NOMO-1 treated with DMSO at 0.1 percent for 48 hours (cell line): Measurements from ENCODE around the gene DLG1.
"Not testable (repeated sequence)": the region's sequence is repeated elsewhere in the genome, so short reads cannot be mapped to it uniquely, and the experiment has no call there.

Experiments
- DNase-seq: peaks from one replicate; lab custom pipeline; 2025; ENCODE audit not compliant: unreplicated experiment; lab: John Stamatoyannopoulos, UW

The DLG1 gene

DNA sequence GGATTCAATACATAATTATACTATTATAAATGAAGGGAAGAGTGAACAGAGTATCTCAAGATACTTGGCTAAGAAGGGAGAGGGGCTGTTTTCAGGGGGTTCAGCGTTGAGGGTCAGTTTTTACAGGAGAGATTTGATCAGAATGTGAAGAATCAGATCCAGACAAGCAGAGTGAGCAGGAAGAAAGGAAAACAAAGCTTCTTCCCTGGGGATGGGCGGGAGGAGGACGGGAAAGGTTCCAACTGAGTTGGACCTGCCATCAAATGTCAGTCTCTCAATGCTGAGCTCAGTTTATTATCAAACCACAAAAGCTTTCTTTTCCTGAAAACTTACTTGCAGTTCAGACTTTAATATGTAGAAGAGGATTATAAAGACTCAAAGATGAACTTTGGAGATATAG is 262.8 kb downstream of the DLG1 start:
- DNase-seq = no peak

DNA sequence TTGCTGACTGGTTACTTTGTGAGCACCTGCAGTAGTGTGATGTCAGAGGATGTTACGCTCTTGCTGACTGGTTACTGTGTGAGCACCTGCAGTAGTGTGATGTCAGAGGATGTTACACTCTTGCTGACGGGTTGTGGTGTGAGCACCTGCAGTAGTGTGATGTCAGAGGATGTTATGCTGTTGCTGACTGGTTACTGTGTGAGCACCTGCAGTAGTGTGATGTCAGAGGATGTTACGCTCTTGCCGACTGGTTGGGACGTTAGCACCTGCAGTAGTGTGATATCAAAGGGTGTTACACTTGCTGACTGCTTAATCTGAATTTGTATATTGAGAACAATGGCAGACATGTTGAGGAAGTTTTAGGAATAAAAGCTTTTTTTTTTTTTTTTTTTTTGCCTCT is 263.6 kb downstream of the DLG1 start:
- DNase-seq = not testable (repeated sequence)

DNA sequence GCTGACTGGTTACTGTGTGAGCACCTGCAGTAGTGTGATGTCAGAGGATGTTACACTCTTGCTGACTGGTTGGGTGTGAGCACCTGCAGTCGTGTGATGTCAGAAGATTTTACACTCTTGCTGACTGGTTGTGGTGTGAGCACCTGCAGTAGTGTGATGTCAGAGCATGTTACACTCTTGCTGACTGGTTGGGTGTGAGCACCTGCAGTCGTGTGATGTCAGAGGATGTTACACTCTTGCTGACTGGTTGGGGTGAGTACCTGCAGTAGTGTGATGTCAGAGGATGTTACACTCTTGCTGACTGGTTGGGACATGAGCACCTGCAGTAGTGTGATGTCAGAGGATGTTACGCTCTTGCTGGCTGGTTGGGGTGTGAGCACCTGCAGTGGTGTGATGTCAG is 264.6 kb downstream of the DLG1 start:
- DNase-seq = not testable (repeated sequence)

DNA sequence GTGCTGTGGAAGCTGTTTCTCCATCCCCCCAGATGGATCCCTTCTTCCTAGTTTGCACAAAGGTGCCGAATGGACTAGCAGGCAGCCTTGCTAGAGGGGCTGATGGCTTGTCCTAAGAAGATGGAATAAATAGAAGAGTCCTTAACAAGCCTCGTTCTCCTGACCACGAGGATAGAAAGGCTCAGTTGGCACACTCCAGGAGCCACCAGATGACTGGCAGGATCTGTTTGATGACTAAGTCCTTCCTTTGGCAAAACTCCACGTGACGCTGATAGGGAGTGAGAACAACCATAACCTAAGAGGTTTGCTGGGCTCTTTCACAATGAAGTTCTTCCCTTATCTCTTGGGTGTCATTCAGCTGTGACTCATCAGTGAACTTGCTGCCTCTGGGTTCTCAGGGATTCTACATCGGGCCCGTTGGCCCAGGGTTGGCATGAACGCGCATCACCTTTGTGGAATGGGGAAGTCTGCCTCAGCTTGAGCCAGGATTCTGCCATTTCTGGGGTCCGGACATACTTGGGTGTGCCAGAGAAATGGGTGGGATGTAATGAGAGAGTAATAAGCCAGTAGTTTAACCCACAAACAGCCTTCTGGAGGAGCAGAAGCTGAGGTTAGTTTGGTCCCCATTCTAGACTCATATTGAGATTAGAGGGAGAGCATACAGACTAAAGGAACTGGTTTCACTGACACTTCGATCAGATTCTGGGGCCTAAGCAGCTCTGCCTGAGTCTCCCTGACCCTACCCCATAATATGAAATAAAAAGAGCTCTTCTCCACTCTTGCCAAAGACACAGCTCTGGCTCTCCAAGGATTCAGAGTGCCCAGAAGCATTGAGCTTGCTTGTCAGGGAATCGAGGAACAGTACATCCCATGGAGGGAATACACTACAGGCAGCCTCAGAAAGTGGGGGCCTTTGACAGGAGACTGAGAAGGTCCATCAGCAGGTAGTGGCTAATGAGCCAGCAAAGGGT is 266.8 kb downstream of the DLG1 start:
- no peak for DNase-seq

DNA sequence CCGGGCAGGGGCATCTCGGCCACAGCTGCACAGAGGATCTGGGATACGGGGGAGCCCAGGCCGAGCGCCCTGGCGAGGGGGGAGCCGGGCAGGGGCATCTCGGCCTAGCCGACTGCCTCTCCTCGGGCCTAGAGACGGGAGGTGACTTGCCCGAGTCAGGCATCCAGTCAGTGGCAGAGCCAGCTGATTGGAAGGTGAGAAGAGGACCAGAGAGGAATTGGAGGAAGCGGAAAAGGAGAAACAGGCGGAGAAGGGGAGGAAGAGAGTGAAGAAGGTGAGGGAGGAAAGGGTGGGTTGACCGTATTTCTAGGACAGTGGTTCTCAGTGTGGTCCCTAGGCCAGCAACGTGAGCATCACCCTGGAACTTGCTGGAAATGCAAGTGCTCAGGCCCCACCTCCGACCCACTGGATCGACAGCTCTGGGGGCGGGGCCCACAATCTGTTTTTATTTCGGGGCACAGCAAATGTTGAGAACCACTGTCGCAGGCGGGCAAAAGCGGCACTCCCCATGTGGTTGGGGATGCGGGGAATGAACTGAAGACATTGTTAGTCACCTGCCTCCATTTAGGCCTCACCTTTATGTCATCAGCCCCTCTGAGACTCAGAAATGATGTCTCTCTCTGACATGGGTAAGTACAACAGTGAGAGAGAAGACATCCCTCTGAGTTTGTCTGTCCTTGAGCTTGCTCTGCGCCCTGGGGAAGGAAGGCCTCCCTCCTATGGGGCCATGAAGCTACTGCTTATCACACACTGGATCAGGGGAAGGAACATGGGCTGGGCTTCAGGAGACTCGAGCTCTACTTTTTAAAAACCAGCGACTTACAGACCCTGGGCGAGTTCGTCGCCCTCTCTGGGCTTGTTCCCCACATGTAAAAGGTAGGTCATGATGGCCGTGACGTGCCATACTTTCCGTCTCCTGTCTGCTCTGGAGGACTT is 267.8 kb downstream of the DLG1 start:
- no peak for DNase-seq

DNA sequence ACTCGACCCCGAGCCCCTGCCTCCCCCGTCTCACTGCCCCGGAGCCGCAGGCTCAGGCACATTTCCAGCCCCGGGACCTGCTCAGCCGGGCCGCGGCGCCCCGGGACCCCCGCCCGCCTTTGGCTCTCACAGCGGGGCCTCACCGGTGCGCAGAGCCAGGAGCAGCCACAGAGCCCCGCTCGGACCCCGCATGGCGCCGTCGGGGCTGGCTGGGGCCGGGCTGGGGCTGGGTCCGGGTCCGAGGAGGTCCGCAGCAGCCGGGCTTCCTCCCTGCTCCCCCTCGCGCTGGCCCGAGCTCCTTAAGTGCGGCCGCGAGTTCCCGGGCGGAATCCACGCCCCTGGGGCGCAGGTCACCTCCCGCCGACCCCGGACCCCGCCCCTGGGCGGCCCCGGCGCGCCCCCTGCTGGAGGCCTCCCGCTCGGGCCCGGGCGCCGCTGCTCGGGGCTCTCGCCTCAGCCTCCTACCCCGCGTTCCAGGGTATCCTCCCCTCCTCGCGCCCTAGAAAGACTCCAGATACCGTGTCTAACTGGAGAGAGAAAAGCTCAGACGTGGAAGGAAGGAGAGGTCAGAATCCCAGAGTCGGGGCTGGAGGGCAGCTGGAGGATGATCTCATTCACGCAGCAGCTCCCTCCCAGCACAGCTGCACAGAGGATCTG is 268.8 kb downstream of the DLG1 start, which contains the start of gene MELTF:
Gene MELTF (minus strand): TSS at position 307 of the 657 bp plus-strand sequence. CDS start 115 bp downstream, at position 192.
- DNase-seq = peak; percentile 68

DNA sequence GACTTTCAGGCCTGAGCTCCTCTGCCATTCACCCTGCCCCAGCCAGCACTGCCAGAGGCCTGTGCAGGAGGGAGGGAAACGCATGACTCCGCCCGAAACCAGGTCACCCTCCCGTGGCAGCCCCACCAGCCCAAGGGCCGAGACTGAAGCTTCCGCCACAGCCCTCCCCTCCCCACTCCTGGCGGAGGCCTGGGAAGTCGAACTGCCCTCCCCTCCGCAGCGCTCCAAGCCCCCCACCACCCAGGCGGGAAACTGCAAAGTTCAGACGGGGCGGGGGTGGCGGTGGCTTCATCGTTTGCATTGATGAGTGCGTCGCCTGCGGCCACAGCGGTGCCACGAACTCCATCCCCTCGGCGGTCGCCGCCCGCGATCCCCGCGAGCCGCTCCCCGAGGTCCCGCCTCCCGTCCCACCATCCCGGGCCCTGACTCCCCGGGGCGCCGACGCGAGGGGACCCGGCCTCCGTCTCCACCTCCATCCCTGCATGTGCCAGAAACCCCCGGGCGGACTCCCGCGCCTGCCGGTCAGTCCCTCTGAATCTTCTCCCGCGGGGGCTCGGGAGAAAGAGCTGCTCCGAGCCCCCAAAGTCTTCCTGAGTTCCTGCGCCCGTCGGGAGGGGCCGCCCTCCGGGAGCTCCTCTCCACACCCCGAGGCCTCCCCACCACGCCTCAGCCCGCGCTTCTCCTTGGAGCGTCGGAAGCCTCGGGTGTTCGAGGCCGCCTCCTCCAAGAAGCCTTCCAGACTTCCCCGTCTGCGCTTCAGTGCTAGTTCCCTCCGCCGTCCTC is 269.5 kb downstream of the DLG1 start:
- DNase-seq = peak; percentile 36

DNA sequence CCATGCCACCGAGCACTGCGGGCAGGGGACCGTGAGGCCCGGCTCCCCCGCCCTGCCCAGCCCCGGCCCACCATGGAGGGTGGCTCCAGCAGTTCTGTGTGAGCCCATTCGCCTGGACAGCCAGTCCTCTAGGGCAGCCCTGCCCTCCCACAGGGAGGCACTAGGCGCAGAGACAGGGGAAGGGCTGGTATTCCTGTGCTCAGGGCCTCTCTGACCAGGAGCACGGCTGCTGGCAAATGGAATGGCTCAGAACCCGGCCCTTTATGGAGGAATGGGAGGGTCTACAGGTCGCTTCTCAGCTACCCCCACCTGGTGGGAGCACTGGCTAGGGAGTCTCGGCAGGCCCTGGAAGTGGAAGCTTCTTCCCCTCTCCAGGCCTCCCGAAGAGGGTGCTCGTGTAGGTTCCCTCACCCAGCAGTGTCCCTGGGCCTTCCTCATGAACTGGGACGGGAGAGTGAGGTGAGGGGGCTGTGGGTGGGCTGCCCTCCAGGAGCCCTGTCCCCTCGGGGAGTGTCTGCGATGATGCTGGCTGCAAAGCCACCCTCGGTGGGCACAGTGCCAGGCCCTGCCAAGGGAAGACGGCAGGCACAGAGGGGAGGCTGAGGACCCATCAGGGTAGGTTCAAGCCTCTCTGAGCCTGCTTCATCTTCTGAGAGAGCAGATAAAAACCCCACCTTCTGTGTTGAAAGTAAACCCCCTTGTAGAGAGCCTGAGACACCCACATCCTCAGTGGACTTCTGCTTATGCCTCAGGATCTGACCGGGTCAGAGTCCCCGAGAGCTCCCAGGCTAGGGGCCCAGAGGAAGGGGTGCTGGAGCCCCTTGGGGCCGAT is 270.3 kb downstream of the DLG1 start:
- DNase-seq = peak; percentile 36

DNA sequence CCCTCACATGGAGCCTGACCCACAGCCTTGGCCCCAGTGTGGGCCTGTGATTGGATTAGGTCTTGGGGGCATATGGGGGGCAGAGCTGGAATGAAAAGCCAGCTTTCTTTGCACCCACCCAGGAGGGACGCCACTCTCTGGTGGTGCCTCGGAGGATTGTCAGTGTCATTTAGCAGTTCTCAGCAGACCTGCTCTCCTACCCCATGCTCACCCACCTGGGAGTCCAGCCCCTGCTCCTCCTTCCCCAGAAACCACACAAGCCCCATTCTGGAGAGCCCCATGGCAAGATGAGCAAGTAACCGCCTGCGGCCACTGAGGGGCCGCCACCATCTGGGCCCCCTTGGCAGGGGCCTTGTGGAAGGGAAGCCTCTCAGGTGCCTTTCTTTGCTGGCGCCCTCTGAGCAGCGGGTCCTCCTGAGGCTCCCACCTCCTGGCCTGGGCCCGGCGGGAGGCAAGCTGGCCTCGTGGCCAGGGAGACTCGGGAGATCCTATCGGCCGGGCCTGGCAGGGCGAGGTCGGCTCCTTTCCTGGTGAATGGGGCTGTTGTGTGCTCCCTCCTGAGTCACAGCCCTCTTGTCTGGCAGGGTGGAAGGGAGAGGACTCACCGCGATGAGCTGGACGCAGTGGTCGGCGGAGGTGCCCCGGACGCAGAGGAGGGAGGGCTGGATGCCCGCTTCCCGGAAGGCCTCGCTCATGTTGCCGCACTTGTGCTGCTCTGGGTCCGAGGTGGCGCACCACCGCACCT is 271.1 kb downstream of the DLG1 start:
- no peak for DNase-seq

DNA sequence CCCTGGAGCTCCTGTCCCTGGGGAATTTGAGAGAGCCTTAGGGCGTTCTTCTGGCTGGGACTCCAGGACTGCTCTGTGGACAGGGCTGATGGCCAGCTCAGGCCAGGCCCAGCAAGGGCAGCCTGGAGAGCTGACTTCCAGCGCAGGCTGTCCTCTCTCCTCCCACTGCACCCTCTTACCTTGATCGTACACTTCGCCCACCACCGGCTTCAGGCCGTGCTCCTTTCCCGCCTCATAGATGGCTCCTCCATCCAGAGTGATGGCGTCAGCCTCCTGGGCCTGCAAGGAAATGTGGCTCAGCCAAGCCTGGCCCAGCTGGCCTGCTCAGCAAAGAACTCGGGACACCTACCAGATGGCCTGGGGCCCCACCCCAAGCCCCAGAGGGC is 271.9 kb downstream of the DLG1 start:
- DNase-seq = no peak

DNA sequence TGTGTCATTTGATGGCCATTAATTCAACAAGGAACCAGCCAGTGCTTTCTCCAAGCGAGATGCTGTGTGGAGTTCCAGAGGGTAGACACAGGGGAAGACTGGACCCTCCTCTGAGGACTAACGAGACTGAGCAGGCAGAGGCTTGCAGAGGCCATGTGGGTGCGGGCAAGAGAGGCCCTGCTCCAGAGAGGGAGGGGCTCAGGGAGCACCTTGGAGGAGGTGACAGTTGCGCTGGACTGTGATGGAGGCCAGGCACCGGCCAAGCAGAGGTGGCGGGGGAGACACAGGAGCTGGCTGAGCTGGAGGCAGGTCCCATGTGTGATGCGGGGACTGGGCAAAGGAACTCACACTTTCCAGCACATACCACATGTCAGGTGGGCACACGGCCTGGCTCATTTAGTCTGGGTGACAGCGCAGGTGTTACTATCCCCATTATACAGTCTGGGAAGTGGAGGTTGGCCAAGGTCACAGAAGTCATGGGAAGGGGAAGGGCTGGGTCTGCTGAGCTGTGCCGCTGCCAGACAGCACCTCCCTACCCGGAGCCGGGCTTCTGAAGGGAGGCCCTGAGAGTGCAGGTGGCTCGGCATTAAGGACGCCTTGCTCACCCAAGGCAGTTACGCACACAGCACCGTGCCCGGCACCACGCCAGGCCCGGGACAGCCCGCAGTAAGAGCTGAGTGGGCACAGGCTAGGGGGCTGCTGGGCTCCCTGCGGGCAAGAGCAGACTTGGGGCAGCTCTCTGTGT is 272.5 kb downstream of the DLG1 start:
- no peak for DNase-seq

DNA sequence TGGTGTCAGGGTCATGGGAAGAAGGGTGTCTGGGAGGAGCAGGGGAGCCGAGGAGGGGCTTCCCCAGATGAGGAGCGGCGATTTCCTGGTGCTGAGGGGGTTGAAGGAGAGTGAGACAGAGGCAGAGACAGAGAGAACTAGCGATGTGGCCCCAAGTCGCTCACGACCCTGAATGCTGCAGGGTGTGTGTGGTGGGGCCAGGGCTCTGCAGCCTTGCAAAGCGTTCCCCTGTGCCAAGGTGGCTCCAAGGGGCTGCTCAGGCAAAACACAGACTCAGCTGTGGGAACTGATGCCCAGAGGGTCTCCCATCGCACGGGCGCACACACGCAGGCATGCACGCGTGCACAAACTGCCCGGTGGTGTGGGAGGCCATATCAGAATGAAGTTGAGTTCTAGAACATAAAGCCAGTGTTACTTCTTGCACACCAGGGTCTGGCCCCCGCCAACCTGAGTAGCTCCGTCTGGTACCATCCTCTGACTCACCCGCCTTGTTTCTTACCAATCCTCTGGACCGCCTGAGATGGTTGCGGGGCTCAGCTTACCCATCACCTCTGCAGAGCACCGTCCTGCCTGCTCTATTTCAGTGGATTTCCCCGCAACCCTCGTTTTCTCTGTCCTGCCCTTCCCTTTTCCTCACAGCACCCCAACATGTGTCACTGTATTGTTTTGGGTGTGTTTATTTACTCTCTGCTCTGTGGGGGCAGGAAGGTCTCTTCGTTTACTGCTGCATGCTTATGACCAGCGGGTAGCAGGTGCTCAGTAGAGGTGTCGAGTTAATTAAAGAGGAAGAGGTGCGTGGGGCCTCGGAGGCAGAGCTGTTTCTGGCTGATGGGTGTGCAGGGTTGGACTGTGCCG is 273.3 kb downstream of the DLG1 start:
- no peak for DNase-seq

DNA sequence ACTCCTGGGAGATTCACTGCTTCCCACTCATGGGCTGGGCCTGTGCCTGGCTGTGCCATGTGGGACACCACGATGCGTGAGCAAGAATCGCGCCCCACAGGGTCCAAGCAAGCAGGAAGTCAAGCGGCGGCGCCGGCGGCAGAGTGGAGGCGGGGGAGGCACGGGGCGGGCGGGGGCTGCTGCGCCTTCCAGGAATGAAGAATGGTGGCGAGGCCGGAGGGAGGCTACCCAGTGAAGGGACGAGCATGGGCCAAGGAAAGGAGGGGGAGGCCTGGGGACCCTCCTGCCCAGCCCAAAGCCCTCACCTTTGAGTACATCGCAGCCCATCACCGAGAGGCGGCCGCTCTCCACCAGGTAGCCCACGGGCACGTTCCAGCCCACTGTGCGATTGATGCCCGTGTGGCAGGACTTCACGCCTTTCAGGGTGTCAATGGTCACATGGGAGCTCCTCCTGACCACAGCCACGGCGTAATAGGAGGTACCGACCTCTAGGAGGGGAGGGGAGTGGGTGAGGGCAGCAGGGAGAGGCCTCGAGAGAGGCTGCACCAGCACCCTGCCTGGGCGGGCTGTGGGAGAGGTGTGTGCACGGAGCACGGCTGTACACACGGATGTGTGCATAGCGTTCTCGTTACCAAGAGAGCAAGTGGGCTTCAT is 274.3 kb downstream of the DLG1 start:
- DNase-seq = no peak

DNA sequence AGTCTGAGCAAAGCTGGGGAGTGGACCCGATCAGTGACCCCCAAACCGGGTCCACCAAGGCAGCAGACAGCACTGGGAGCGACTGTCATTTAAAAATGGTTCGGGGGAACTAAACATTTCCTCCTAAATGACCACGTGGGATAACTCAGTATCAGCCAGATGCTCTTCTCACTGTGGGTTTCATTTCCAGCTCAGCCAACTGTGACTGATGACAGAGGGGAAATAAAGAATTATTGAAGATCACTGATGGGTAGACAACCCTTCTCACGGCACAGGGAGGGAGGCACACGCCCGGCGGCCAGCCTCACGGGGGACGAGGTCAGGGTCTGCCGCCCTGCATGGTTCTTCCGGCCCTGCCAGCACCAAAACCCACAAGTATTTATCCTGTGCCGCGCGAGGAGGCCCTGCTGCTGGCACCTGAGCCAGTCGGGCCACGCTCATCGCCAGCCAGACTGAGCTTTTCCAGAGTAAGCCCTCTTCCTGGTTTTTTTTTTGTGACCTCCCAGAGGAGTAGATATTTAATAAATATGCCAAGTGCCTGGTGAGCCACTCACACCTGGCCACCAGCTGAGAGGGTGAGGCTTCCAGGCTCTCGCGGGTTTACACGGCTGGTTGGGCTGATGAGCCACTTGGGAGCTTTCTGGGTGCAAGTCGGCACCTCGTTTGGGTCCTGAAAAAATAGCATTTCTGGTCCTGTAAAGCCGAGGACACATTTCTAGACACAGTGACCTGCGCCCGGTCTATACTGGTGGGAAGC is 275.0 kb downstream of the DLG1 start:
- DNase-seq = peak; percentile 74

DNA sequence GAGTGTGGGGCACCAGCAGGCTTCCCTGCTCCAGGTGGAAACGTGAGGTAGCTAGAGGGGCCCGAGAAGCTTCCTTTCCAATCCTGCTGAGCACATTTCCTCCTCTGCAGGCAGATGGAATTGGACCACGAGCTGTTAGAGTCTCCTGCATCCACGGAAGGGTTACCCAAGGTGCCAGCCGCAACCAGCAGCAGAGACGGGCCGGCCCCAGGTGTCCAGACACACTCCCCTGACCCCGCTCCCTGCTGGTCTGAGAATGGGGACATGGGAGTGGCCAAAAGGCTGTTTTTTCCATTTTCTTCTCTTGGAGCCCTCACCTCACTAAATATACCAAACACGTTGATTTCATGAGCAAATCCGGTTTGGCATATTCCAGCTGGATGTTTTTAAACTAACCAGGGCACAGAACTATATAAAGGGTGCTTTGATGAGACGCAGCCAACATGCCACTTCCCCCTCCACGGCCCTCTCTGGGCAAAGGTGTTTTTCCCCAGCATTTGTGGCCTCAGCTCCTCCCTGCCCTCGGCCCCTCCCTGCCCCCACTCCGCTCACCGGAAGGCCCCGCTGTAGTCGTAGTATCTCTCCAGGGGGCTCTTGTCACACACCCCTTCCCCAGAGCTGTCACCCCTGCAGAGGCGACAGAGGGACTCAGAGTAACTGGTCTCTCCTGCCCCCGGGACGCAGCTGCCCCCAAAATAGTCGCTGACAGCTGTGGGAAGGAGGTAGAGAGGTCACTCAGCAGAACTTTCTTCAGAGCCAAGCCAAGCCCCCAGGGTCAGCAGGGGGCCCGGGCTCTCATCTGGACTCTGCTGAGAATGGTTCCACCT is 275.8 kb downstream of the DLG1 start:
- DNase-seq = no peak
